Mesodermal cell (in vitro differentiated cells): ENCODE measurements around the gene SNCG.

ENCODE experiments used
- H3K27ac ChIP-seq: 2 replicates; pipeline ENCODE4 v1.7.0; 2013; ENCODE audit warnings: mild to moderate bottlenecking, low read depth, low read length, moderate library complexity; ENCODE audit not compliant: severe bottlenecking
- H3K36me3 ChIP-seq: 2 replicates; pipeline ENCODE4 v1.7.1; 2013; ENCODE audit warnings: mild to moderate bottlenecking, low read length, moderate library complexity; ENCODE audit not compliant: control insufficient read depth, insufficient read depth
- H3K4me1 ChIP-seq: one replicate; pipeline ENCODE4 v1.7.1; 2013; ENCODE audit warnings: mild to moderate bottlenecking, low read length; ENCODE audit not compliant: insufficient read depth, control insufficient read depth, poor library complexity, severe bottlenecking
- H3K4me3 ChIP-seq: 2 replicates; pipeline ENCODE4 v1.7.0; 2013; ENCODE audit warnings: low read length, control low read depth, mild to moderate bottlenecking; ENCODE audit not compliant: insufficient read depth, poor library complexity, severe bottlenecking; ENCODE audit errors: extremely low read depth
- H3K9me3 ChIP-seq: 2 replicates; pipeline ENCODE4 v1.7.1; 2013; ENCODE audit warnings: mild to moderate bottlenecking, low read length, moderate library complexity; ENCODE audit not compliant: control insufficient read depth
- WGBS, 2 experiments: methylation state at CpG; one replicate each; pipeline ENCODE4 v1.1.5; 2013; ENCODE audit warnings: missing lambda C conversion rate in 2 of 2; ENCODE audit not compliant: insufficient coverage in 2 of 2; 5-methylcytosine and 5-hydroxymethylcytosine counted together

Gene SNCG

DNA sequence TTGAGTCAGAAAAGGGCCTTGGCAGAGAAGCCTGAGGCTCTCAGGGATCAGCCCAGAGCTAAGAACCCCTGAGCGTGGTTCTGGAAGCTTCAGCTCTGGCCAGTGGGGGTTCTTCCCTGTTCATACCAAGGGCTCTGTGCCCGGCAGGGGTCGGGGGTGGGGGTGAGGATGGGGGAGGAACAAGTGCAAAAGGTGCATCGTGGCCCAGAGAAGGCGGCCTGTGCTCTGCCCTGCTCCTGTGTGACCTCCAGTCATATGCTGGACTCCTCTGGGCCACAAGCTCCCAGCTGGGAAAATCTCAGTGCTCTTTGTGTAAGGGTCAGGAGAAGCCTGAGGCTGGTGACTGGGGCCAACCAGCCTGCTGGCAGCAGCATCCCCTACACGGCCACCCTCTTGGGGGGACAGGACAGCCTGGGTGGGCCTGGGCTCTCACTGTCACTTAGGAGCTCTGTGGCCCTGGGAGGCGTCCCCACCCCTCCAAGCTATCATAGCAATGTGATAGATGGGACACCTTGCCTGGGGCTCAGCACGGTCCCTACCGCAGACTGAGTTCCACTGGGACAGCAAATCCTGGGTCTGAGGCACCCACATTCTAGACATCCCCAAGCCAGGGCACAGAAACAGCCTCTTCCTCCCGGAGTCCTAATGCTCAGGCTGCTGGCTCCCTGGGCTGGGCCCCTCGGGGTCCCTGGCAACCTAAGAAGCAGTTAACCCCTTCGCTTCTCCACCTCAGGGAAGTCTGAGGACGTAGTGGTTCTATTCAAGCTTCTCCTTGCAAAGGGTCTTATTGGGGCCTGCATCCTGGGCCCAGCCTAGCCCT lies 3.5 kb upstream of the SNCG start:
- H3K9me3 ChIP-seq, result peaks cover 28% of the 10 kb centered on the region
- H3K27ac ChIP-seq, result peak overlapping the region; percentile 85
- peaks cover 4% of the 10 kb centered on the region for H3K36me3 ChIP-seq
- H3K4me1 ChIP-seq, result peaks cover 51% of the 10 kb centered on the region
- 39 to 44% methylated on average over 10 to 12 of the region's 13 CpGs for WGBS, 2 experiments
- peak overlapping the region; percentile 30 for H3K4me3 ChIP-seq

DNA sequence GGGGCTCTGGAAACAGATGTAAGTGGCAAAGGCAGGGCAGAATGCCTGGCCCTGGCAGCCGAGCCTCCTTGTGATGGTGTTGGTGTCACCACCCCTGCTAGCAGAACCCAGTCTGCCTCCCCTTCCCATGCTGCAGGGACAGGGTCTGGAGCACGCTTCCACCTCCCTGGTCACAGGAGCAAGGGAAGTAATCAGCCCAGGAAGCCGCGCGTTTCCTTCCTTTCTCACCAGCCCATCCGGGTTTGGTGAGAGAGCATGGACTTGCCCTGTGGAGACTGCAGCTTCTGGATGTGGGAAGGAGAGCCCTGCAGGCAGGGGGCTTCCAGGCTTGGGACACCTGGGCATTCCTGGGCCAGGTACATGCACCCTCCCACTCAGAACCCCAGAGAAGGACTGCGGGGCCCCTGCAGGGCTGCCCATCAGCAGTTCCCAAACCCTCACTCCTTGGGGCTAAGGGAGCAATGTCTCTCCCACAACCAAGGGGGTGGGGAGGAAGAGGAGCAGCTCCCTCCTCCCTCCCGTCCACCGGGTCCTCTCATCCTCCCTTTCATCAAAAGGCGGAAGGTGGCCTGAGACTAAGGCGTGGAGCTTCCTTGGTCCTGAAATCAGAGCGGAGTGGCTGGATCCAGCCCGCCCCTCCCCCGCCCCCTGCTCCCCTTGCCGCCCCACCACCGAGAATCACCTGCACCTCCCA lies 2.8 kb upstream of the SNCG start:
- Histone ChIP-seq H3K27ac (peak overlapping the region; percentile 85), H3K4me1 (peaks cover 55% of the 10 kb centered on the region), H3K9me3 (peaks cover 28% of the 10 kb centered on the region), H3K4me3 (peak overlapping the region; percentile 30), H3K36me3 (peaks cover 4% of the 10 kb centered on the region)
- 48 to 77% methylated on average over 2 to 5 of the region's 16 CpGs for WGBS, 2 experiments

DNA sequence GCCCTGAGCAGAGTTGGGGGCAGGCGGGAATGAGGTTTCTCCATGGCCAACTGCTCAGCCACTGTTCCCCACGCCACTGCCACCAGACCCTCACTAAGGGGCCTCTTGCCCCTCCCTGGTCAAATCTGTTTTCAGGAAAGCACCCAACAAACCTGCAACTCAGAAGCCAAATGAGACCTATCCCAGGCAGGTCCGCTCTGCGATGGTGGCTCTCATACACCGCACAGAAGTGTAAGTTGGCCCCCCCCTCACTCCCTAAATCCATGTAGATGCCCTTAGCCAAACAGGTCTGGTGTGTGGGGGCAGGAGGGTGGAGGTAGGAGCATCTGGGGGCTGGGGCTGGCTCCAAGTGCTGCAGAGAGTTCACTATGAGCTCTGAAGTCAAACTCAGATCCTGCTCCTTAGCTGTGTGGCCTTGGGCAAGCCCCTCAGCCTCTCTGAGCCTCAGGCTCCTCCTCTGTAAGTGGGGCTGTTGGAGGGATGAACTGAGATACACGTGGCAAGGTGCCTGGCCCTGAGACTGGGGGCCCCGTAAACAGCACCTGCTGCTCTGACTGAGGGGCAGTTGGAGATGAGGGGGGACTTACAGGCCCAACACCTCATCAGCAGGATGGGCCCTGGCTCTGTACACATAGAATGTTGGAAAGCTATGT lies 2.1 kb upstream of the SNCG start:
- Histone ChIP-seq H3K4me3 (peak overlapping the region; percentile 30), H3K36me3 (peaks cover 4% of the 10 kb centered on the region), H3K9me3 (peaks cover 27% of the 10 kb centered on the region), H3K4me1 (peaks cover 55% of the 10 kb centered on the region), H3K27ac (no peak overlapping the region)
- WGBS, 2 experiments, result 83 to 100% methylated on average over 1 to 3 of the region's 7 CpGs

DNA sequence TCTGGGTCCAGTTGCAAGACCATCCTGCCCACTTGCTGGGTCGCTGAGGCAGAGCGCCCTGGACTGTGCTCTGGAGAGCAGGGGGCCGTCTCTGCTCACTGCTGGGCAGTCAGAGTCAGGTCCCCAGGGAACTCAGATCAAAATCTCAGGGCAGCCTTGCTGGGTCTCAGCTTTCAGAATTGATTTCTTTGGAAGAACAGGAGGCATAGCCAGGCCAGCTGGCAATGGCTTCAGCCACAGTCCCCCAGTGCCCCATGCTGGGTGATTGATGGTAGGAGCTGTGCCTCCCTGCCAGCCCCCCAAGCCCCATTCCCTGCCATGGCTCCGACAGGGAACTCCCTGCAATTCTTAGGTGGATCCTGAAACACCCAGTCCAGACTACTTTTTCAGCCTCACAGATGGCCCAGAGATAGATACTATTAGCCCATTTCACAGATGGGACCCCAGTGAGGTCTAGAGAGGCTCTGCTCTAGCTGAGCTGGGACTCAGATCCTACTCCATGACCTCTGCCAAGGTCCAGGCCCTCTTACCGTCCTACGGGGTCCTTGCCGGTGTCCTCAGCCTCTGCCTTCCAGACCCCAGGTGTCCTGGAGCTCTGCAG lies 1.5 kb upstream of the SNCG start:
- Histone ChIP-seq H3K27ac (peak overlapping the region; percentile 29), H3K4me3 (peak overlapping the region; percentile 30), H3K4me1 (peaks cover 55% of the 10 kb centered on the region), H3K9me3 (peaks cover 20% of the 10 kb centered on the region), H3K36me3 (peaks cover 4% of the 10 kb centered on the region)
- WGBS, 2 experiments, result 74 to 80% methylated on average over 7 of the region's 7 CpGs

DNA sequence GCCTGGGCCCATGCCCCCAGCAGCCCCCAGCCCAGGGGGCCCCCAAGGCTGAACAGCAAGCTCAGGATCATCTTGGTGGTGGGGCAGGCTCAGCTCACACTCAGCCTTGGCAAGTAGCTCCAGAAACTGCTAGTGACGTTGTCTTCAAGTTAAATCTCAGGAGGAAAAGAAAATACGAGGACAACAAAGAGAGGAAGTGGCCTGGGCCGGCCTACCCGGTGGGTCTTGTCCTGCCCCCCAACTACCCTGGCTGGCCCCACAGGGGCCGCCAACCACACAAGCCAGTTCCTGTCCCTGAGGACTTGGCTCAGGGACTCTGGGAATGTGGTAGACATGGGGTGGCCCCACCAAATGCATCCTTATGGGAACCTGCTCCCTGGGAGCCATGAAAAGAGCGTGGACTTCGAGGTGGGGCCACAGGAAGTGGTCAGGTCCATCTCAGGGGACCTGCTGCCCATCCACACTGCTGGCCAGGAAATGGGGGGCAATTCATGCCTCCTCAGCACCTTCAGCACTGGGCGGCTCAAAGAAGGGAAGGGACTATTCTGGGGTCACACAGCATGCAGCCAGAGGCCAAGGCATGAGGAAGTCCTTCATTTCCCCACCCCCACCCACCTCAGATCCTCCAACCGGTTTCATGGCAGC lies 806 bp upstream of the SNCG start, which contains the start of gene MMRN2:
Gene MMRN2 (minus strand): TSS at position 145 of the 645 bp plus-strand sequence. CDS start 74 bp downstream, at position 71.
- H3K36me3 ChIP-seq, result peaks cover 4% of the 10 kb centered on the region
- 75 to 85% methylated on average over 4 to 7 of the region's 9 CpGs for WGBS, 2 experiments
- peak within 1 kb of the TSS; percentile 49 for H3K27ac ChIP-seq
- peak within 1 kb of the TSS; percentile 30 for H3K4me3 ChIP-seq
- peaks cover 15% of the 10 kb centered on the region for H3K9me3 ChIP-seq
- peaks cover 55% of the 10 kb centered on the region for H3K4me1 ChIP-seq

DNA sequence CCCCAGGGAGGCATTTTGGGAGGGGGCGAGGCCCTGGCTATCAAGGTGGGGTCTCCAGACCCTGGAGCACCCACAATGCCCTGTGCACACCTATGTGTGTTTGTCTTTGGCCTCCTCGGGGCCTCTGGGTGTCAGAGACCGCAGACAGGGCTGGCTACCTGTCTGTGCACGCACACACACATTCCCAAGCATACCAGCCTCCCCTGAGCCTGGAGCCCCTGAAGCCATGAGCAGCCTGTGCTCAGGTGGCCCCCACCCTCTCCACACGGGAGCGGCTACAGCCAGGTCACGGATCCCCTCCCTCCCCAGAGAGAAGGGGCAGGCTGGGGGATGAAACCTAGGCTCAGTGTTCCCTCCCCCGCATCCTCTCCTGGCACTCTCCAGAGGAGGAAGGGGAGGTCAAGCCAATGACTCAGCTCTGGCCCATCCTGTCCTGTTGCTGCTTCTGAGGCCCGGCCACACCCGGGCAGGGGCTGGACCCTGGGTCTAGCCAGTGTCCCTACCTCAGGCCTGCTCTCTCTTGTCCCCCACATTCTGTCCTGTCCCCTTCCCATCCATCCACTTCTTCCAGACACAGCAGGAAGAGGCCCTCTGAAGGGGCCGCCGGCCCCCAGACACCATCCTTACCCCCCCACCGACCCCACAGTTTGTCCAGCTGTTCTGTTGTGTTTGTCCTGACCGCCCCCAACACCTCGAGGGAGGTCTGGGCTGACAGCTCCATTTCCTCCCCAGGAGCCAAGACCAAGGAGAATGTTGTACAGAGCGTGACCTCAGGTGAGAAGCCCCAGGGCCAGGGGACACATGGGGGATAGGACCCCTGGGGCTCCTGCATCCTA lies 720 bp downstream of the SNCG start:
- H3K9me3 ChIP-seq, result no peaks in the 10 kb centered on the region
- 46 to 63% methylated on average over 10 to 11 of the region's 16 CpGs for WGBS, 2 experiments
- H3K4me3 ChIP-seq, result no peak overlapping the region
- H3K36me3 ChIP-seq, result no peaks in the 10 kb centered on the region
- peaks cover 49% of the 10 kb centered on the region for H3K4me1 ChIP-seq
- peak overlapping the region; percentile 76 for H3K27ac ChIP-seq

DNA sequence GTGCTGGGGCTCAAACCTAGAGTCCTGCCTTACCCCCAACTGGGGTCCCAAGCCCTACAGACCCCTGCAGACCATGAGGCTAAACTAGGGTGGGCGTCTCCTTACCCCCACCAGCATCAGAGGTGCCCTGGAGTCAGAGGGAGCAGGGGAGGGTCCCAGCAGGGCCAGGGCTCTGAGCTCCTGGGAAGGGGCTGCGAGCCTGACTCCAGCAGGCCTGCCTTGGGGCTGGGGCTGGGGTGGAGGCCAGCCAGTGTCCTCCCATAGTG lies 1.3 kb downstream of the SNCG start:
- 100% methylated on average over 2 of the region's 2 CpGs; no CpG with 5 or more reads in 1 of the 2 experiments for WGBS, 2 experiments
- peaks cover 46% of the 10 kb centered on the region for H3K4me1 ChIP-seq
- H3K4me3 ChIP-seq, result no peak overlapping the region
- no peaks in the 10 kb centered on the region for H3K9me3 ChIP-seq
- peak overlapping the region; percentile 76 for H3K27ac ChIP-seq
- H3K36me3 ChIP-seq, result no peaks in the 10 kb centered on the region

DNA sequence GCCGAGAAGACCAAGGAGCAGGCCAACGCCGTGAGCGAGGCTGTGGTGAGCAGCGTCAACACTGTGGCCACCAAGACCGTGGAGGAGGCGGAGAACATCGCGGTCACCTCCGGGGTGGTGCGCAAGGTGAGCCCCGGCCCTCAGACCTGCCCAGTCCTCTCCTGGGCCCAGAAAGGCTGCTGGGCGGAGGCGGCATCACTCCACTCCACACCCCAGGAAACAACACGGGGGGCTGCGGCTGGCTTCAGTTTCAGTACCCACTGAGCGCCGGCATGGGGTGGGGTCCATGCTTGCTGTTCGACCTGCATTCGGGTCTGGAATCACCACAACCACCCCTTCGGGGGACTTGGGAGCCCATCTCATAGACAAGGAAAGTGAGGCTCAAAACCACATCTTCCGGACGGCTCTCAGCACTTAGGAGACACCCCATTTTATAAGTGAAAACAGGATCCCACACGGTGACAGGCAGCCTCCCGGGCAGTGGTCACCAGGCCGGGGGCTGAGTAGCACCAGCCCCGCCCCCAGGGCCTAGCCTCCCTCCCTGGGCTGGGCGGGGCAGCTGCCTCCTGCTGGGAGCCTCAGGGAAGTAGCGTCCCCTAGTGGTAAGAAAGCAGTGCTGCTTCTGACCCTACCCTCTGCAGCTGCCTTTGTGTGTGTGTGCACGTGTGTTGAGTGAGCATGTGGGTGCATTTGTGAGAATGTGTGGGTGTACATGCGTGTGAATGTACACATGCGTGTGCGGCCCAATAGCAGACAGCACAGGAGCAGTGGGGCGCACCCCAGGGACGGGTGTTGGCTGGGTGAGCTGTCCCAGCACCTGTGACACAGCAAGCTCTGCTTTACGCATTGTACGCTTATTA lies 1.8 kb downstream of the SNCG start:
- 75 to 78% methylated on average over 33 to 35 of the region's 37 CpGs for WGBS, 2 experiments
- H3K4me1 ChIP-seq, result peaks cover 41% of the 10 kb centered on the region
- no peak overlapping the region for H3K4me3 ChIP-seq
- H3K36me3 ChIP-seq, result no peaks in the 10 kb centered on the region
- no peaks in the 10 kb centered on the region for H3K9me3 ChIP-seq
- peak overlapping the region; percentile 76 for H3K27ac ChIP-seq

DNA sequence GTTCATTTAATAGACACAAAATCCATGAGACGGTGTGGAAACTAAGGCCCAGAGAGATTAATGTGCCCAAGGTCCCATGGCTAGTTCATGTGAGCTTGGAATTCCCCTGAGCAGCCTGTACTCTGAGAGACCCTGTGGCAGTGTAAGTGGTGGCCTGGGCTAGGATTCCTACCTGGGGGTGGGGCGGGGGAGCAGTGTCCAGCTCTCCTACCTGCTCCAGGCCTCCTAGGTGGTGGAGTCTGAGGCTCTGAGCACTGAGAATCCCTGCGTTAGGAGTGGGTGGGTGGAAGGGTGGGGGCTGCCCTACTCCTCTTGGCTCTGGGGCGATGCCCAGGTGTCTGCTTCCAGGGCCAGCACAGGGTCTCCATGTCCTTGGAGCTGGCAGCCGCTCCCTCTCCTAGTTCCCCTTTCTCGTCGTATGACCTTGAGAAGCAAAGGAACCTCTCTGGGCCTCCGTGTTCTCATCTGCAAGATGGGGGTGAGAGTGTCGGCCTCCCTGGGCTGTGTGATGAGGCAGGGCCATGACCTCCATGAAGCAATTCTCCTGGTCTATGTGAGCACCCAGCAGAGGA lies 2.5 kb downstream of the SNCG start:
- Histone ChIP-seq H3K9me3 (no peaks in the 10 kb centered on the region), H3K4me3 (no peak overlapping the region), H3K27ac (no peak overlapping the region), H3K36me3 (no peaks in the 10 kb centered on the region), H3K4me1 (peaks cover 38% of the 10 kb centered on the region)
- 88 to 90% methylated on average over 5 to 9 of the region's 9 CpGs for WGBS, 2 experiments
